Stimulated activated CD8-positive, alpha-beta memory T cell treated with anti-CD3 and anti-CD28 coated beads, Interleukin-12 subunit alpha, Interleukin-12 subunit beta, amount 100 ng/mL, for 1 hour (primary cell): ENCODE measurements around the gene BBS4.
"Not testable (repeated sequence)": the region's sequence is repeated elsewhere in the genome, so short reads cannot be mapped to it uniquely, and the experiment has no call there.

Source experiments
- DNase-seq: peaks from one replicate; pipeline ENCODE4 v3.0.0-alpha.2; 2020; ENCODE audit warnings: low read depth

The BBS4 gene, protein sequence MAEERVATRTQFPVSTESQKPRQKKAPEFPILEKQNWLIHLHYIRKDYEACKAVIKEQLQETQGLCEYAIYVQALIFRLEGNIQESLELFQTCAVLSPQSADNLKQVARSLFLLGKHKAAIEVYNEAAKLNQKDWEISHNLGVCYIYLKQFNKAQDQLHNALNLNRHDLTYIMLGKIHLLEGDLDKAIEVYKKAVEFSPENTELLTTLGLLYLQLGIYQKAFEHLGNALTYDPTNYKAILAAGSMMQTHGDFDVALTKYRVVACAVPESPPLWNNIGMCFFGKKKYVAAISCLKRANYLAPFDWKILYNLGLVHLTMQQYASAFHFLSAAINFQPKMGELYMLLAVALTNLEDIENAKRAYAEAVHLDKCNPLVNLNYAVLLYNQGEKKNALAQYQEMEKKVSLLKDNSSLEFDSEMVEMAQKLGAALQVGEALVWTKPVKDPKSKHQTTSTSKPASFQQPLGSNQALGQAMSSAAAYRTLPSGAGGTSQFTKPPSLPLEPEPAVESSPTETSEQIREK

GRCh38 chr15:72685925-72686794 lies at the start of gene BBS4, which contains the start of gene HIGD2B:
Gene BBS4, plus strand, starts transcription at chr15:72686207. Its CDS starts 21 bp downstream, at chr15:72686228.
Gene HIGD2B, minus strand, starts transcription at chr15:72686182. Its CDS starts 9,808 bp downstream, at chr15:72676374.
- peak; percentile 76 for DNase-seq

DNA sequence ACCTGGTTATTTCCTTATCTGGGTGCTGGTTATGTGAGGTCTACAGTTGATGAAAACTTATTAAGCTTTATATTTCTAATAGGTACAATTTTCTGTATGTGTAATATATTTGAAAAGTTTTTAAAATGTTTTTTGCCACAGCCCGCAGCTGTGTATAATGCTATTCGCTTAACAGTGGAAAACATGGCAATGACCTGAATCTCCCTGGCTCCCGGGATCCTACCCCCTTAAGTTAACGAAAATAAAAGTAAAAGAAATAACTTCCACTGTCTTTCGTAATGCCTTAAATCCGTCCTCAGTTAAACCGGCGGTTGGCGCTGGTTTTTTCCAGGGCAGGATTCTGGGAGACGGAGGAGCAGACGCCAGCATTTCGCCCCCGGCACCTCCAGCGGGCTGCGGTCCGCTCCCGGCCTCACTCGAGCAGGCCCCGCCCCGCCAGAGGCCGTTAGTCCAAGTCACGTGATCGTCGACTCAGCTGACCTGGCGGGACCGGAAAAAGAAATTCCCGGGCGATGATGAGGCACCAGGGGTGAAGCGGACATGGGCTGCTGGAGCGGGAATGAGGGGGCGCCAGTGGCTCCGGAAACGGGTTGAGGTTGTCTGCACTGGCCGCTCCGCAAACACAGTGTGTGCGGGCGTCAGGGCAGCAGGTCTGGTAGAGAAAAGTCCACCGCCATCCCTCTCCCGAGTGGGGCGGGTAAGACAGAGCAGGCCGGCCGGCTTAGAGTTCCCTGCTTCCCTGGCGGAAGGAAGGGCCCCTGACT lies 49.3 kb upstream of the BBS4 start:
- DNase-seq = peak; percentile 7

- DNase-seq = not testable (repeated sequence)
Measured at GRCh38 chr15:72639759-72640483, 46.1 kb upstream of the BBS4 start.

- not testable (repeated sequence) for DNase-seq
Measured at GRCh38 chr15:72642271-72642670, 43.7 kb upstream of the BBS4 start.

- DNase-seq = not testable (repeated sequence)
Measured at GRCh38 chr15:72648631-72649253, 37.3 kb upstream of the BBS4 start.

DNA sequence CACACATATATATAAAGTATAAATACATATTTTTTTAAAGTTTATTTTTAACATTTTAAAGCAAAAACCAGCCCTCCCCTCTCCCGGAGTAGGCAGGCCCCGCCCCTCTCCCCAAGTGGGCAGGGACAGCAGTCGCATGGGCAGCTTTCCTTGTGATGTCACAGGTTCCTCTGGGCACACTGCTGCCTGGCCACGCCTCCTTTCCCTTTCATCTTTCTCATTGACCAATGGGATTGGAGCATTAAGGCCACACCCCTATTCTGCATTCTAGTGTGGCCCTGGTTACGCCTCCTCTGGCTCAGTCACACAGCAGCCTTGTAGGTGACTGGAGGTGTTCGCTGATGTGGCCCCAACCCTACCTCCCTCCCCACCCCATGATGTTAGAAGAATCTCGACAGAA lies 31.6 kb upstream of the BBS4 start, which contains the start of gene GOLGA6B:
TSS of gene GOLGA6B (plus strand) at position 301 of the 400 bp plus-strand sequence. CDS start at position 342, 41 bp downstream.
- not testable (repeated sequence) for DNase-seq

DNA sequence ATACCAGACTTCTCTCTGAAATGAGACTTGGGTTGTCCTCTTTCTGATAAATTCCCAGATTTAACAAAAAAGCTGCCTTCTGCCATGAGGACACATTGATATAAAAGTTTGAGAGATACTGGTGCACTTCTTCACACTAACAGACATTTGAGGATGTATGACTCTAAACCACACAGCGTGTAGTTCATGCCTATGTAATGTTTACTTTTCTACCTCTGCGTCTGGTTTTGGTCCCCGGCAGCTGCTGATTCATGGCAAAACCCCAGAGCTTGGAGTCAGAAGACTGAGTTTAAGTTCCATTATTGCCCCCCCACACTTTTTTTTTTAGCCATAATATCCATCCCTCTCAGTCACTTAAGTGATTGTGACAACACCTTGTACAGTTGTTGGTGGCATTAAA lies 30.0 kb upstream of the BBS4 start:
- not testable (repeated sequence) for DNase-seq

GRCh38 chr15:72661081-72661480 lies 24.9 kb upstream of the BBS4 start:
- DNase-seq = not testable (repeated sequence)

DNA sequence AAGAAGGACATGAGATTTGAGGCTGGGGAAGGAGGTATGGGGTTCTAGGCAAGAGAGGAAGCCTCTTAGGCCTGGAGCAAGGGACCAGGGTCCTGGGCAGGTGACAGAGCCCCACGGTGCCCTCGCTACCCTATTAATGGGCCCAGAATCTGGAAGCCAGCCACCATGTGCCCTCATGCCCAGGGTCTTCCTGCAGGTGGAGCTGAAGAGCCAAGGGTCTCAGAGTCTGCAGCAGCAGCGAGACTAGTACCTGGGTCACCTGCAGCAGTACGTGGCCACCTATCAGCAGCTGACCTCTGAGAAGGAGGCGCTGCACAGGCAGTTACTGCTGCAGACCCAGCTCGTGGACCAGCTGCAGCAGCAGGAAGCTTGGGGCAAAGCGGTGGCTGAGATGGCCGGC lies 22.1 kb upstream of the BBS4 start:
- not testable (repeated sequence) for DNase-seq

DNA sequence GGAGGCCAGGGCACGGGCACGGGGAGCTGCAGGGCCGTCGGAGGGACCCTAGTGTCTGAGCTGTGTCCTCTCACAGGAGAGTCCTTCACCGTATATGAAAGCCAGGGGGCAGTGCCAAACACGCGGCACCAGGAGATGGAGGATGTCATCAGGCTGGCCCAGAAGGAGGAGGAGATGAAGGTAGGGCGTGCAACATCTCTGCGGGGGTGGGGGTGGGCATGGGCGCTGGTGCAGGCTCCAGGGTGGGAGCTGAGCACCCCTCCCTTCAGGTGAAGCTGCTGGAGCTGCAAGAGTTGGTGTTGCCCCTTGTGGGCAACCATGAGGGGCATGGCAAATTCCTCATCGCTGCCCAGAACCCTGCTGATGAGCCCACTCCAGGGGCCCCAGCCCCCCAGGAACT lies 20.3 kb upstream of the BBS4 start:
- not testable (repeated sequence) for DNase-seq

DNA sequence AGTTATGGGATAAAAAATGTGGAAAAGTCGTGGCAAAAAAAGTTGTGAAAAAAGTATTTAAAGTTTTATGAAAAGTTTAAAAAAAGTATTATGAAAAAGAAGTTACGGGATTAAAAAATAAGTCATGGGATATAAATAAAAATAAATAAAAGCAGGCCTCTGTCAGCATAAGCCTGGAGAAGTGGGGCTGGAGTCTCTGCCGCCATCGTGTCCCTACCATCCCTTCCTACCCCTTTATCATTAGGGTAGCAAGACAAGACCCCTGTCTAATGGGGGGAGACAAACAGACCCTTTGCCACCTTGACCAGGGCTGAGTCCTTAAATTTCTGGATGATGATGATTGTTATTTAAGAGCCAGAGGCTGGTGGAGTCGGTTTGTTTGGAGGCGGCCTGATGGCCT lies 16.2 kb upstream of the BBS4 start:
- DNase-seq = not testable (repeated sequence)

DNA sequence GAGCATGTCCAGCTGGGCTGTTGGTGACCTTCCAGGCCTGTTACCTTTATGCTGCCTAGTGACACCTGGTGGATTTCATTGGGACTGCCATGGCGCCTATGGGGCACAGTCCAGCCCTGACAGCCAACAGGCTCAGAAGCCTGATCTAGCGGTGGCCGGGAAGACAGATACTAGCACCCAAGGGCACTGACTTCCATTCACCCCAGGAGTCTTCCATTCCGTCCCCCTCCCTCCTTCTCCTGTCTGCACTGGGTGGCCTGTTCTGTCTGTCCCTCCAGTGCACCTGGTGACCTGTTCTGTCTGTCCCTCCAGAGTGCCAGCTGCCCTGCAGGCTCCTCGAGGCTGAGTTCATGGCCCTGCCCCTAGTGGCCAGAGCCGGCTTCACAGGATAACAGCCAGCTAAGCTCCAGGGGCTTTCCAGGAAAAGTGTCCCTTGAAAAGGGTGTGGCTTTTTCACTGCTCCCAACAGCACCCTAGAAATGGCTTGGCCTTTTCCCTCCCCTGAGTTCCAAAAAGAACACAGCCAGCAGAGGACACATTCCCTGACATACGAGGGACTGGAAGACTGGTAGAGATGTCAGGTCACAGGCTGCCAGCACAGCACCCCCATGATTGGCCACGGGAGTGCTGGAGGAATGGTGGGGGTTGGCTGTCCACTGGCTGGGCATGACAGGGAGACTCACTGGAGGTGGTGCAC lies 15.2 kb upstream of the BBS4 start:
- DNase-seq = peak; percentile 34

GRCh38 chr15:72671525-72671924 lies 14.5 kb upstream of the BBS4 start:
- DNase-seq = no peak

DNA sequence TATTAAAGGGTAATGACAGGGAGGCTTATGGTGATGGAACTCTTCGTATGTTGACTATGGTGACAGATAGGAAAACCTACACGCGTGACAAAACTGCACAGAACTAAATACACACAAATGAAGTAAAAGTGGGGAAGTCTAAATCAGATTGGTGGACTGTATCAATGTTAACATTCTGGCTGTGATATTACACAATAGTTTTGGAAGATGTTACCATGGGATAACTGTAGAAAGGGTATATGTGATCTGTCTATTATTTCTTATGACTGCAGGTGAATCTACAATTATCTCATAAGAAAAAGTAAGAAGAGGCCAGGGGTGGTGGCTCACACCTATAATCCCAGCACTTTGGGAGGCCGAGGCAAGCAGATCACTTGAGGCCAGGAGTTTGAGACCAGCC lies 9.2 kb upstream of the BBS4 start:
- DNase-seq = no peak

DNA sequence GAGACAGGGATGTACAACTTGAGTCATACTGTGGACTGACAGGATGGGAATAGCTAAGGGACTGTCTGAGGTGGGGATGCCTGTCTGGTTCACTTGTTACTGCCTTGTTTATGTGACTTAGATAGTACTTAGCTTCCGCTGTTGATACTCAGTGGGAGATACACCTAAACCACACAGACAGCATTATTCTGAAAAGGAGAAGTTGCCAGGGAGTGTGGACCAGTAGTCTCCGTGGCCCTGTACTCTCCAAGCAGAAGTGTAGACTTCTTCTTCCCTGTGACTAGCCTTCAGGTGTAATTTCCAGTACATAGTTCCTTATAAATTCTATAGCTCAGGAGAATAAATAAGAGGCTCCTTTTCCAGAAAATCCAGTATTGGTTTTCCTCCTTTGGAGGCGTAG lies 5.1 kb upstream of the BBS4 start:
- DNase-seq = no peak

GRCh38 chr15:72682772-72683171 lies 3.2 kb upstream of the BBS4 start:
- no peak for DNase-seq

- no peak for DNase-seq
Measured at GRCh38 chr15:72685301-72685924, 594 bp upstream of the BBS4 start.

GRCh38 chr15:72688697-72689096 lies 2.7 kb downstream of the BBS4 start:
- DNase-seq = no peak

DNA sequence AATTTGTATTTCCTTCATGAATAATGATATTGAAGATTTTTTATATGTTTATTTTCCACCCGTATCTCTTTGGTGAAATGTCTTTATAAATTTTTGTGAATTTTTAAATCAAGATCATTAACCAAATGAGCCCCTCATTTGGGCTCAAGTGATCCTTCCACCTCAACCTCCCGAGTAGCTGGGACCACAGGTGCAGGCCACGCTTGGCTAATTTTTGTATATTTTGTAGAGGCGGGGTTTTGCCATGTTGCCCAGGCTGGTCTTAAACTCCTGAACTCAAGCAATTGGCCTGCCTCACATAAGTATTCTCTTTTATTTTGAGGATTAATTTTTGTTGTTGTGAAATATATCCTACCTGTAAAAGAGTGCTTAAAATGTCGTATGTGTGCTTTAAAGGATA lies 4.9 kb downstream of the BBS4 start:
- no peak for DNase-seq
